GM23248 (cell line): ENCODE results near the gene SUSD5. TPM values are rescaled to one million over a fixed set of nuclear protein-coding genes. Genes with fewer than 3 reads are reported as not detected.
A peak's percentile ranks its signal among the peaks of the same experiment; 100 is the strongest.

Source experiments
- DNase-seq: peaks from one replicate; pipeline ENCODE4 v3.0.0-alpha.2; 2015
- H2AFZ ChIP-seq: fragments of 200-600 bp; sonication (generic); 2 replicates; pipeline ENCODE4 v1.6.1; 2016; ENCODE audit warnings: antibody characterized with exemption
- H3F3A ChIP-seq: fragments of 200-600 bp; sonication (generic); 2 replicates; pipeline ENCODE4 v1.6.1; 2016; ENCODE audit warnings: mild to moderate bottlenecking, antibody characterized with exemption, mixed run types; ENCODE audit not compliant: insufficient read depth
- H3K27ac ChIP-seq: fragments of 200-600 bp; sonication (generic); 2 replicates; pipeline ENCODE4 v1.5.1; 2016; ENCODE audit warnings: mild to moderate bottlenecking
- H3K27me3 ChIP-seq: fragments of 200-600 bp; sonication (generic); replicated peaks from 2 replicates; pipeline ENCODE4 v1.6.1; 2016; ENCODE audit warnings: mild to moderate bottlenecking; ENCODE audit not compliant: insufficient read depth
- H3K36me3 ChIP-seq: fragments of 200-600 bp; sonication (generic); 2 replicates; pipeline ENCODE4 v1.6.1; 2016; ENCODE audit warnings: low read depth, mild to moderate bottlenecking
- H3K4me1 ChIP-seq: fragments of 200-600 bp; sonication (generic); 2 replicates; pipeline ENCODE4 v1.6.1; 2016; ENCODE audit warnings: mild to moderate bottlenecking; ENCODE audit not compliant: insufficient read depth
- H3K4me2 ChIP-seq: fragments of 200-600 bp; sonication (generic); one replicate; pipeline ENCODE4 v1.6.1; 2016; ENCODE audit warnings: mild to moderate bottlenecking; ENCODE audit not compliant: unreplicated experiment
- H3K4me3 ChIP-seq: fragments of 200-600 bp; sonication (generic); 2 replicates; pipeline ENCODE4 v1.5.1; 2016; ENCODE audit warnings: mild to moderate bottlenecking
- H3K79me2 ChIP-seq: fragments of 200-600 bp; sonication (generic); 2 replicates; pipeline ENCODE4 v1.6.1; 2016; ENCODE audit warnings: mild to moderate bottlenecking; ENCODE audit not compliant: insufficient read depth
- H3K9ac ChIP-seq: fragments of 200-600 bp; sonication (generic); 2 replicates; pipeline ENCODE4 v1.6.1; 2016; ENCODE audit warnings: mild to moderate bottlenecking
- H3K9me2 ChIP-seq: fragments of 200-600 bp; sonication (generic); 2 replicates; pipeline ENCODE4 v1.6.1; 2016; ENCODE audit warnings: mixed run types, mild to moderate bottlenecking, moderate library complexity; ENCODE audit not compliant: insufficient read depth
- H3K9me3 ChIP-seq: fragments of 200-600 bp; sonication (generic); one replicate; pipeline ENCODE4 v1.6.1; 2017; ENCODE audit warnings: low read depth
- H4K20me1 ChIP-seq: fragments of 200-600 bp; sonication (generic); 2 replicates; pipeline ENCODE4 v1.6.0; 2016; ENCODE audit not compliant: insufficient read depth
- EZH2 ChIP-seq: fragments of 200-600 bp; sonication (generic); IDR thresholded peaks from 2 replicates; pipeline ENCODE4 v1.6.1; 2018; ENCODE audit warnings: antibody characterized with exemption, mild to moderate bottlenecking; ENCODE audit not compliant: insufficient read depth, poor library complexity, severe bottlenecking
- EZH2phosphoT487 ChIP-seq: fragments of 200-600 bp; sonication (generic); IDR thresholded peaks from 2 replicates; pipeline ENCODE4 v1.6.1; 2018; ENCODE audit warnings: antibody characterized with exemption, moderate library complexity, mild to moderate bottlenecking, low read depth; ENCODE audit not compliant: insufficient read depth
- WGBS, 2 experiments: methylation state at CpG; one replicate each; pipeline ENCODE4 v1.1.6; 2015 to 2017; ENCODE audit warnings: low lambda C conversion rate in 2 of 2, low coverage in 1 of 2; ENCODE audit errors: missing lambda C conversion rate in 2 of 2; 5-methylcytosine and 5-hydroxymethylcytosine counted together
- in situ Hi-C: fragments of 300-500 bp; cut with MboI; formaldehyde crosslinking; loops from 2 replicates; pipeline ENCODE4 v1.15.0; 2020
- polyA plus RNA-seq: library from polyadenylated mRNA; unstranded; fragments of >200 nt; fragmentation: Nextera tagmentation; extraction: Ambion mirVana; gene quantifications from 2 replicates; pipeline ENCODE4 v1.2.1, GENCODE V29; 2016
- total RNA-seq: library from RNA; depleted of rRNA; stranded (reverse); fragments of >200 nt; shearing (Covaris generic); gene quantifications from 2 replicates; pipeline ENCODE4 v1.2.3, GENCODE V29; 2014

The SUSD5 gene
- total and polyA plus RNA-seq, 2 experiments from 2014 or later: 0.05 to 0.11 TPM

- Histone ChIP-seq H3K27me3 (no peaks in the 10 kb centered on the region), H3F3A (peaks cover under 1% of the 10 kb centered on the region; the same call in 1 of the 2 replicates), H3K4me2 (no peak overlapping the region), H3K9me2 (no peaks in the 10 kb centered on the region), H3K27ac (no peak overlapping the region), H3K36me3 (peaks cover 26% of the 10 kb centered on the region; the same call in 1 of the 2 replicates), H2AFZ (no peak overlapping the region), H3K9ac (no peak overlapping the region), H4K20me1 (no peaks in the 10 kb centered on the region), H3K4me3 (no peak overlapping the region), H3K9me3 (no peaks in the 10 kb centered on the region), H3K4me1 (no peaks in the 10 kb centered on the region), H3K79me2 (peaks cover 35% of the 10 kb centered on the region)
- 86 to 92% methylated on average over 5 of the region's 5 CpGs for WGBS, 2 experiments
- no peak for DNase-seq
- no peak for TF ChIP-seq EZH2
- TF ChIP-seq EZH2phosphoT487: no peak
- in situ Hi-C loops: no loop called here
Observed at GRCh38 chr3:33122991-33123390, 95.6 kb downstream of the SUSD5 start.

GRCh38 chr3:33119891-33120290 lies 98.7 kb downstream of the SUSD5 start:
- Histone ChIP-seq H3K9ac (no peak overlapping the region), H3K27me3 (no peaks in the 10 kb centered on the region), H4K20me1 (no peaks in the 10 kb centered on the region), H2AFZ (no peak overlapping the region), H3K4me2 (no peak overlapping the region), H3K4me3 (no peak overlapping the region), H3K4me1 (peaks cover 8% of the 10 kb centered on the region; the same call in 1 of the 2 replicates), H3K27ac (no peak overlapping the region), H3K36me3 (peaks cover 16% of the 10 kb centered on the region; the same call in 1 of the 2 replicates), H3K79me2 (peaks cover 56% of the 10 kb centered on the region), H3K9me2 (no peaks in the 10 kb centered on the region), H3F3A (peaks cover 8% of the 10 kb centered on the region; the same call in 1 of the 2 replicates), H3K9me3 (no peaks in the 10 kb centered on the region)
- DNase-seq: no peak
- in situ Hi-C loops: no loop called here
- 72 to 76% methylated on average over 3 of the region's 3 CpGs for WGBS, 2 experiments
- no peak for TF ChIP-seq EZH2
- TF ChIP-seq EZH2phosphoT487: no peak

- Histone ChIP-seq H3K4me2 (no peak overlapping the region), H3K9me3 (no peaks in the 10 kb centered on the region), H4K20me1 (no peaks in the 10 kb centered on the region), H2AFZ (no peak overlapping the region), H3K9me2 (no peaks in the 10 kb centered on the region), H3F3A (peaks cover 12% of the 10 kb centered on the region; the same call in 1 of the 2 replicates), H3K27ac (no peak overlapping the region), H3K36me3 (peaks cover 9% of the 10 kb centered on the region; the same call in 1 of the 2 replicates), H3K27me3 (no peaks in the 10 kb centered on the region), H3K4me1 (peaks cover 12% of the 10 kb centered on the region; the same call in 1 of the 2 replicates), H3K9ac (no peak overlapping the region), H3K4me3 (no peak overlapping the region), H3K79me2 (peaks cover 56% of the 10 kb centered on the region)
- no peak for DNase-seq
- 89 to 100% methylated on average over 3 of the region's 3 CpGs for WGBS, 2 experiments
- TF ChIP-seq EZH2 (no peak), EZH2phosphoT487 (no peak)
- in situ Hi-C loops: no loop called here
Observed at GRCh38 chr3:33117461-33117860, 101.1 kb downstream of the SUSD5 start.

- Histone ChIP-seq H3K27me3 (no peaks in the 10 kb centered on the region), H2AFZ (peak overlapping the region; percentile 92), H3K27ac (peak overlapping the region; percentile 97), H3K9me3 (no peaks in the 10 kb centered on the region), H4K20me1 (no peaks in the 10 kb centered on the region), H3K4me3 (peak overlapping the region; percentile 75), H3K9me2 (no peaks in the 10 kb centered on the region), H3F3A (peaks cover 12% of the 10 kb centered on the region; the same call in 1 of the 2 replicates), H3K79me2 (peaks cover 49% of the 10 kb centered on the region), H3K4me1 (peaks cover 12% of the 10 kb centered on the region; the same call in 1 of the 2 replicates), H3K36me3 (no peaks in the 10 kb centered on the region), H3K4me2 (peak overlapping the region; percentile 97), H3K9ac (peak overlapping the region; percentile 91)
- in situ Hi-C loops: no loop called here
- no peak for TF ChIP-seq EZH2phosphoT487
- no peak for TF ChIP-seq EZH2
- peak; percentile 96 for DNase-seq
- 8% methylated on average over 13 of the region's 13 CpGs for WGBS, 2 experiments
Observed at GRCh38 chr3:33115024-33115768, 103.4 kb downstream of the SUSD5 start.
